IMR-90 (cell line): Measurements from ENCODE around the gene NT5C1A. TPM values are rescaled to one million over a fixed set of nuclear protein-coding genes. Genes with fewer than 3 reads are reported as not detected.

ENCODE experiments used
- ATAC-seq: fragments of 200-7000 bp; cut with Tn5 transposase; 2 replicates; pipeline ENCODE4 v1.9.1; 2020; ENCODE audit warnings: low read depth, mild to moderate bottlenecking, moderate library complexity
- BruUV-seq: library from RNA; stranded (reverse); fragments of 400-500 nt; replicated peaks from 2 replicates; lab custom pipeline; 2021; lab: Mats Ljungman, UMichigan
- CTCF ChIA-PET: fragments of 300-600 bp; formaldehyde crosslinking; extraction: SDS; loops from one replicate; lab custom pipeline; 2021; ENCODE audit warnings: antibody characterized with exemption; lab: Yijun Ruan, JAX
- POLR2A ChIA-PET: fragments of 300-600 bp; sonication (Branson Sonifier 250); formaldehyde crosslinking; loops from one replicate; lab custom pipeline; 2022; ENCODE audit warnings: antibody characterized with exemption; ENCODE audit not compliant: unreplicated experiment; lab: Charles Lee
- DNase-seq: peaks from one replicate; pipeline ENCODE4 v3.0.0; 2013
- H2AFZ ChIP-seq: replicated peaks from 2 replicates; pipeline ENCODE3; 2013; ENCODE audit warnings: low read length, mild to moderate bottlenecking; ENCODE audit not compliant: poor library complexity
- H2AK5ac ChIP-seq: 2 replicates; pipeline ENCODE4 v1.6.1; 2013; ENCODE audit warnings: low read depth, low read length, inconsistent platforms
- H2AK9ac ChIP-seq: replicated peaks from 2 replicates; pipeline ENCODE3; 2013; ENCODE audit warnings: mild to moderate bottlenecking, low read depth, low read length, moderate library complexity; ENCODE audit not compliant: poor library complexity
- H2BK120ac ChIP-seq: 2 replicates; pipeline ENCODE4 v1.6.1; 2013; ENCODE audit warnings: low read depth, low read length, inconsistent platforms
- H2BK15ac ChIP-seq: 3 replicates; pipeline ENCODE4 v1.6.1; 2013; ENCODE audit warnings: low read depth, low read length, inconsistent platforms
- H2BK20ac ChIP-seq: 2 replicates; pipeline ENCODE4 v1.6.1; 2013; ENCODE audit warnings: low read depth, mild to moderate bottlenecking, inconsistent platforms, low read length, moderate library complexity
- H2BK5ac ChIP-seq: 2 replicates; pipeline ENCODE4 v1.6.1; 2013; ENCODE audit warnings: mild to moderate bottlenecking, low read depth, low read length, inconsistent platforms; ENCODE audit not compliant: poor library complexity, severe bottlenecking
- H3K14ac ChIP-seq: replicated peaks from 2 replicates; pipeline ENCODE4 v1.6.1; 2013; ENCODE audit warnings: low read depth, low read length, inconsistent platforms
- H3K18ac ChIP-seq: 2 replicates; pipeline ENCODE4 v1.6.1; 2013; ENCODE audit warnings: low read depth, low read length, control low read depth
- H3K23ac ChIP-seq: 2 replicates; pipeline ENCODE4 v1.6.1; 2013; ENCODE audit warnings: low read depth, low read length, inconsistent platforms
- H3K27ac ChIP-seq: 2 replicates; pipeline ENCODE4 v1.5.1; 2013; ENCODE audit warnings: mild to moderate bottlenecking, control low read depth, low read length; ENCODE audit not compliant: insufficient read depth
- H3K27me3 ChIP-seq: 2 replicates; pipeline ENCODE4 v1.6.1; 2013; ENCODE audit warnings: low read length; ENCODE audit not compliant: control insufficient read depth, insufficient read depth
- H3K36me3 ChIP-seq: 2 replicates; pipeline ENCODE4 v1.6.1; 2013; ENCODE audit warnings: low read length, mixed read lengths; ENCODE audit not compliant: control insufficient read depth, insufficient read depth
- H3K4ac ChIP-seq: 2 replicates; pipeline ENCODE4 v1.6.1; 2013; ENCODE audit warnings: low read depth, low read length, inconsistent platforms
- H3K4me1 ChIP-seq: 2 replicates; pipeline ENCODE4 v1.6.1; 2013; ENCODE audit warnings: low read length, mixed read lengths; ENCODE audit not compliant: control insufficient read depth, insufficient read depth
- H3K4me2 ChIP-seq: 2 replicates; pipeline ENCODE4 v1.6.1; 2013; ENCODE audit warnings: low read depth, mild to moderate bottlenecking, control low read depth, low read length, moderate library complexity
- H3K4me3 ChIP-seq: 2 replicates; pipeline ENCODE4 v1.5.1; 2013; ENCODE audit warnings: low read depth, mild to moderate bottlenecking, control low read depth, low read length, moderate library complexity; ENCODE audit not compliant: insufficient read depth
- H3K56ac ChIP-seq: 2 replicates; pipeline ENCODE4 v1.6.1; 2013; ENCODE audit warnings: low read length, inconsistent platforms; ENCODE audit not compliant: insufficient read depth; ENCODE audit errors: extremely low read depth
- H3K79me1 ChIP-seq, 2 experiments: 2 replicates each; pipeline ENCODE4 v1.6.1; 2013; ENCODE audit warnings: low read length in 2 of 2, inconsistent platforms in 1 of 2, low read depth in 1 of 2
- H3K9ac ChIP-seq: 2 replicates; pipeline ENCODE4 v1.6.1; 2013; ENCODE audit warnings: low read depth, low read length, control low read depth
- H3K9me1 ChIP-seq: 2 replicates; pipeline ENCODE4 v1.6.1; 2013; ENCODE audit warnings: low read length, inconsistent platforms; ENCODE audit not compliant: insufficient read depth
- H3K9me3 ChIP-seq: 2 replicates; pipeline ENCODE4 v1.6.1; 2013; ENCODE audit warnings: low read length; ENCODE audit not compliant: control insufficient read depth, insufficient read depth
- H4K20me1 ChIP-seq: 2 replicates; pipeline ENCODE4 v1.6.1; 2013; ENCODE audit warnings: low read length, inconsistent platforms; ENCODE audit not compliant: insufficient read depth
- H4K5ac ChIP-seq: 2 replicates; pipeline ENCODE4 v1.6.1; 2013; ENCODE audit warnings: mild to moderate bottlenecking, low read depth, low read length, control low read depth
- H4K8ac ChIP-seq, 2 experiments: 2 replicates each; pipeline ENCODE4 v1.6.1; 2013; ENCODE audit warnings: low read depth in 2 of 2, low read length in 2 of 2, control low read depth in 1 of 2, inconsistent platforms in 1 of 2
- H4K91ac ChIP-seq: 2 replicates; pipeline ENCODE4 v1.6.1; 2013; ENCODE audit warnings: low read depth, low read length, inconsistent platforms; ENCODE audit not compliant: insufficient read depth
- BHLHE40 ChIP-seq: fragments of 150-350 bp; IDR thresholded peaks from 2 replicates; pipeline ENCODE4 v1.6.1; 2016; ENCODE audit warnings: mild to moderate bottlenecking, low read depth, low read length
- CEBPB ChIP-seq: IDR thresholded peaks from 2 replicates; pipeline ENCODE4 v1.6.1; 2012; ENCODE audit warnings: low read depth, low read length, improper control_type of control experiment
- CHD1 ChIP-seq: IDR thresholded peaks from 2 replicates; pipeline ENCODE4 v1.6.1; 2012; ENCODE audit warnings: low read depth, low read length, improper control_type of control experiment
- FOS ChIP-seq: fragments of 150-350 bp; IDR thresholded peaks from 2 replicates; pipeline ENCODE4 v1.6.1; 2016; ENCODE audit warnings: low read depth, low read length
- MAFK ChIP-seq: IDR thresholded peaks from 2 replicates; pipeline ENCODE4 v1.6.1; 2012; ENCODE audit warnings: low read depth, low read length, improper control_type of control experiment
- MAZ ChIP-seq: IDR thresholded peaks from 2 replicates; pipeline ENCODE4 v1.6.1; 2012; ENCODE audit warnings: low read depth, mild to moderate bottlenecking, low read length, improper control_type of control experiment, moderate library complexity, borderline replicate concordance
- MXI1 ChIP-seq: IDR thresholded peaks from 2 replicates; pipeline ENCODE4 v1.6.1; 2012; ENCODE audit warnings: low read depth, mild to moderate bottlenecking, low read length, moderate library complexity, borderline replicate concordance
- NFE2L2 ChIP-seq: fragments of 150-350 bp; IDR thresholded peaks from 2 replicates; pipeline ENCODE4 v1.6.1; 2016; ENCODE audit warnings: low read depth, mild to moderate bottlenecking, low read length
- POLR2A ChIP-seq: IDR thresholded peaks from 2 replicates; pipeline ENCODE4 v1.6.1; 2012; ENCODE audit warnings: mild to moderate bottlenecking, low read depth, low read length
- RAD21 ChIP-seq: IDR thresholded peaks from 2 replicates; pipeline ENCODE4 v1.6.1; 2012; ENCODE audit warnings: low read length, improper control_type of control experiment
- RCOR1 ChIP-seq: IDR thresholded peaks from 2 replicates; pipeline ENCODE4 v1.6.1; 2012; ENCODE audit warnings: mild to moderate bottlenecking, low read length, improper control_type of control experiment; ENCODE audit not compliant: insufficient replicate concordance
- RFX5 ChIP-seq: IDR thresholded peaks from 2 replicates; pipeline ENCODE4 v1.8.0; 2012; ENCODE audit warnings: low read depth, mild to moderate bottlenecking, low read length, moderate library complexity
- WGBS, 2 experiments: methylation state at CpG; one replicate each; pipeline versions ENCODE4 v1.1.5 to v1.1.7; 2013; ENCODE audit warnings: missing lambda C conversion rate in 2 of 2; ENCODE audit not compliant: insufficient read length in 1 of 2; ENCODE audit errors: extremely low coverage in 2 of 2; 5-methylcytosine and 5-hydroxymethylcytosine counted together
- dilution Hi-C: fragments of 300-500 bp; cut with HindIII; formaldehyde crosslinking; loops from one replicate; pipeline ENCODE4 v1.14.3; 2018; ENCODE audit warnings: low sequenced_read_pairs; ENCODE audit not compliant: unreplicated experiment
- in situ Hi-C: fragments of 300-500 bp; cut with MboI; formaldehyde crosslinking; loops from 3 replicates; pipeline ENCODE4 v1.14.3; 2019; ENCODE audit warnings: low sequenced_read_pairs, inconsistent platforms, mixed read lengths
- intact Hi-C: fragments of 100-400 bp; cut with micrococcal nuclease; formaldehyde crosslinking; loops from 2 replicates; pipeline ENCODE4 v1.10.0; 2022
- polyA plus RNA-seq, 3 experiments: library from polyadenylated mRNA; depleted of rRNA; stranded (reverse); fragments of >200 nt; gene quantifications; 2 replicates each; pipeline ENCODE4 v1.2.3, GENCODE V29; 2012; ENCODE audit warnings: low replicate concordance in 1 of 3
- total RNA-seq: library from RNA; depleted of rRNA; stranded (reverse); fragments of >200 nt; gene quantifications from 2 replicates; pipeline ENCODE4 v1.2.3, GENCODE V29; 2012
- TF ChIP-seq, protein P1 (sequence below): fragments of 150-350 bp; IDR thresholded peaks from 2 replicates; pipeline ENCODE4 v1.6.1; 2016; ENCODE audit warnings: low read depth, mild to moderate bottlenecking, low read length, moderate library complexity, borderline replicate concordance
- TF ChIP-seq, protein P2 (sequence below): conservative IDR thresholded peaks from 2 replicates; pipeline ENCODE4 v1.5.1; 2012; ENCODE audit warnings: mild to moderate bottlenecking, low read depth, low read length, improper control_type of control experiment
- TF ChIP-seq, protein P3 (sequence below): fragments of 150-350 bp; IDR thresholded peaks from 2 replicates; pipeline ENCODE4 v1.6.1; 2017; ENCODE audit warnings: mild to moderate bottlenecking, antibody characterized with exemption, low read length, low read depth

NT5C1A gene
- total and polyA plus RNA-seq, 2 of the 4 experiments (the other 2 are of a cell fraction), result not detected

DNA sequence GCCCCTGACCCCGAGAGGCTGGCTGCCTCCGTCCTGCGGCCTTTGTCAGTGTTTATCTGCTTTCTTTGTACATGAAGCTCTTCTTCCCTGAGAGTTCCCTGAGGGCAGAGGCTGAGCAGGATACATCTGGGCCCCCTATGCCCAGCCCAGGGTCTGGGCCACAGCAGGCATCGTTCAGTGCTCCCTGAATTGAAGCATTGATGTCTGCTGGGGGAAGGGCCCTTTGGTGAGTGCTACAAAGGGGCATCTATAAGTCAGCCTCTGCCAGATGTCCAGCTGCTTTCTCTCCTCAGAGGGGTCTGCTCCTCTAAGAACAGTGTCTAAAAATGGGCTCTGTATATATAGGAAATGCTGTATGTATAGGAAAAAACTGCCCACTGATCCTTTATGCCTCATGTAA lies 34.5 kb downstream of the NT5C1A start:
- Histone ChIP-seq H3K27ac (no peak overlapping the region), H4K5ac (no peak overlapping the region), H2AK5ac (no peak overlapping the region), H3K27me3 (peaks cover 39% of the 10 kb centered on the region), H3K56ac (no peak overlapping the region), H3K4me2 (no peak overlapping the region), H4K91ac (no peak overlapping the region), H2BK120ac (no peak overlapping the region), H3K4me1 (no peaks in the 10 kb centered on the region; the same call in 1 of the 2 replicates), H3K9me3 (no peaks in the 10 kb centered on the region; the same call in 1 of the 2 replicates), H3K18ac (no peak overlapping the region), H2AFZ (no peak overlapping the region), H3K9ac (no peak overlapping the region), H3K79me1 (no peaks in the 10 kb centered on the region; a peak in 1 of 4 replicates), H3K4ac (no peak overlapping the region), H3K9me1 (peaks cover 4% of the 10 kb centered on the region; the same call in 1 of the 2 replicates), H4K20me1 (no peaks in the 10 kb centered on the region), H4K8ac (no peak overlapping the region), H2AK9ac (no peak overlapping the region), H3K23ac (no peak overlapping the region), H2BK15ac (no peak overlapping the region), H2BK20ac (no peak overlapping the region), H3K14ac (no peak overlapping the region), H3K36me3 (no peaks in the 10 kb centered on the region), H2BK5ac (no peak overlapping the region), H3K4me3 (no peak overlapping the region)
- intact Hi-C loops (no loop called here), dilution Hi-C loops (no loop called here), in situ Hi-C loops (no loop called here)
- ChIA-PET POLR2A (no interaction called here), CTCF (no interaction called here)
- TF ChIP-seq, protein P1, sequence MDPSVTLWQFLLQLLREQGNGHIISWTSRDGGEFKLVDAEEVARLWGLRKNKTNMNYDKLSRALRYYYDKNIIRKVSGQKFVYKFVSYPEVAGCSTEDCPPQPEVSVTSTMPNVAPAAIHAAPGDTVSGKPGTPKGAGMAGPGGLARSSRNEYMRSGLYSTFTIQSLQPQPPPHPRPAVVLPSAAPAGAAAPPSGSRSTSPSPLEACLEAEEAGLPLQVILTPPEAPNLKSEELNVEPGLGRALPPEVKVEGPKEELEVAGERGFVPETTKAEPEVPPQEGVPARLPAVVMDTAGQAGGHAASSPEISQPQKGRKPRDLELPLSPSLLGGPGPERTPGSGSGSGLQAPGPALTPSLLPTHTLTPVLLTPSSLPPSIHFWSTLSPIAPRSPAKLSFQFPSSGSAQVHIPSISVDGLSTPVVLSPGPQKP, result no peak
- TF ChIP-seq MXI1, result no peak
- TF ChIP-seq POLR2A, result no peak
- TF ChIP-seq RFX5, result no peak
- TF ChIP-seq FOS, result no peak
- no peak for TF ChIP-seq RCOR1
- TF ChIP-seq, protein P2, sequence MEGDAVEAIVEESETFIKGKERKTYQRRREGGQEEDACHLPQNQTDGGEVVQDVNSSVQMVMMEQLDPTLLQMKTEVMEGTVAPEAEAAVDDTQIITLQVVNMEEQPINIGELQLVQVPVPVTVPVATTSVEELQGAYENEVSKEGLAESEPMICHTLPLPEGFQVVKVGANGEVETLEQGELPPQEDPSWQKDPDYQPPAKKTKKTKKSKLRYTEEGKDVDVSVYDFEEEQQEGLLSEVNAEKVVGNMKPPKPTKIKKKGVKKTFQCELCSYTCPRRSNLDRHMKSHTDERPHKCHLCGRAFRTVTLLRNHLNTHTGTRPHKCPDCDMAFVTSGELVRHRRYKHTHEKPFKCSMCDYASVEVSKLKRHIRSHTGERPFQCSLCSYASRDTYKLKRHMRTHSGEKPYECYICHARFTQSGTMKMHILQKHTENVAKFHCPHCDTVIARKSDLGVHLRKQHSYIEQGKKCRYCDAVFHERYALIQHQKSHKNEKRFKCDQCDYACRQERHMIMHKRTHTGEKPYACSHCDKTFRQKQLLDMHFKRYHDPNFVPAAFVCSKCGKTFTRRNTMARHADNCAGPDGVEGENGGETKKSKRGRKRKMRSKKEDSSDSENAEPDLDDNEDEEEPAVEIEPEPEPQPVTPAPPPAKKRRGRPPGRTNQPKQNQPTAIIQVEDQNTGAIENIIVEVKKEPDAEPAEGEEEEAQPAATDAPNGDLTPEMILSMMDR, result no peak
- no peak for TF ChIP-seq BHLHE40
- TF ChIP-seq, protein P3, sequence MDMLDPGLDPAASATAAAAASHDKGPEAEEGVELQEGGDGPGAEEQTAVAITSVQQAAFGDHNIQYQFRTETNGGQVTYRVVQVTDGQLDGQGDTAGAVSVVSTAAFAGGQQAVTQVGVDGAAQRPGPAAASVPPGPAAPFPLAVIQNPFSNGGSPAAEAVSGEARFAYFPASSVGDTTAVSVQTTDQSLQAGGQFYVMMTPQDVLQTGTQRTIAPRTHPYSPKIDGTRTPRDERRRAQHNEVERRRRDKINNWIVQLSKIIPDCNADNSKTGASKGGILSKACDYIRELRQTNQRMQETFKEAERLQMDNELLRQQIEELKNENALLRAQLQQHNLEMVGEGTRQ, result no peak
- TF ChIP-seq CHD1, result no peak
- no peak for TF ChIP-seq NFE2L2
- TF ChIP-seq CEBPB, result no peak
- no peak for TF ChIP-seq MAFK
- no peak for TF ChIP-seq MAZ
- no peak for TF ChIP-seq RAD21
- no CpG with 5 or more reads among the region's 4 CpGs for WGBS, 2 experiments
- no peak for DNase-seq
- BruUV-seq, result no TSS peak
- no peak for ATAC-seq
